K562 (cell line): ENCODE measurements around the gene CDR2L. TPM values are rescaled to one million over a fixed set of nuclear protein-coding genes. Genes with fewer than 3 reads are reported as not detected.
A peak's percentile ranks its signal among the peaks of the same experiment; 100 is the strongest.

Source experiments
- CREM ChIP-seq: IDR thresholded peaks from 2 replicates; pipeline ENCODE4 v1.6.1; 2014; ENCODE audit warnings: antibody characterized with exemption, low read depth
- GATAD2A ChIP-seq: fragments of 450-650 bp; IDR thresholded peaks from 2 replicates; pipeline ENCODE4 v1.6.1; 2017
- HLTF ChIP-seq: fragments of 450-650 bp; IDR thresholded peaks from 2 replicates; pipeline ENCODE4 v1.6.1; 2016
- ILF3 ChIP-seq: fragments of 450-650 bp; IDR thresholded peaks from 2 replicates; pipeline ENCODE4 v1.6.1; 2018; ENCODE audit warnings: antibody characterized with exemption, mild to moderate bottlenecking, moderate library complexity, borderline replicate concordance
- MCM5 ChIP-seq: fragments of 450-650 bp; IDR thresholded peaks from 2 replicates; pipeline ENCODE4 v1.6.1; 2016; ENCODE audit warnings: low read depth
- NCOA2 ChIP-seq, 2 experiments: fragments of 450-650 bp; IDR thresholded peaks; 2 replicates each; pipeline ENCODE4 v1.6.1; 2018; ENCODE audit warnings: mild to moderate bottlenecking in 2 of 2, moderate library complexity in 1 of 2; ENCODE audit not compliant: partially characterized antibody in 2 of 2
- NUFIP1 ChIP-seq: fragments of 450-650 bp; IDR thresholded peaks from 2 replicates; pipeline ENCODE4 v1.6.1; 2018; ENCODE audit not compliant: partially characterized antibody
- PCBP1 ChIP-seq: fragments of 200-400 bp; formaldehyde crosslinking; IDR thresholded peaks from 2 replicates; pipeline ENCODE4 v1.6.1; 2018; ENCODE audit warnings: mild to moderate bottlenecking, low read depth, low read length; ENCODE audit not compliant: poor library complexity, severe bottlenecking
- PHTF2 ChIP-seq: fragments of 250-450 bp; sonication (Bioruptor Pico); IDR thresholded peaks from 2 replicates; pipeline ENCODE4 v1.5.0; 2021; ENCODE audit warnings: mild to moderate bottlenecking
- RBBP5 ChIP-seq: fragments of 200-600 bp; sonication (generic); IDR thresholded peaks from 2 replicates; pipeline ENCODE4 v1.6.1; 2012; ENCODE audit warnings: borderline replicate concordance, mild to moderate bottlenecking, low read length, control low read depth, inconsistent platforms; ENCODE audit not compliant: insufficient read depth, poor library complexity, severe bottlenecking
- SAFB ChIP-seq: fragments of 200-400 bp; formaldehyde crosslinking; IDR thresholded peaks from 2 replicates; pipeline ENCODE4 v1.6.1; 2017; ENCODE audit warnings: low read depth, low read length, borderline replicate concordance
- SIRT6 ChIP-seq: IDR thresholded peaks from one replicate; pipeline ENCODE4 v1.6.1; 2012; ENCODE audit warnings: low read depth, mild to moderate bottlenecking, control low read depth, inconsistent platforms, low read length, moderate library complexity
- ZNF239 ChIP-seq: fragments of 250-450 bp; sonication (Bioruptor Pico); IDR thresholded peaks from 2 replicates; pipeline ENCODE4 v1.4.0; 2020; ENCODE audit warnings: mild to moderate bottlenecking
- ZNF274 ChIP-seq: IDR thresholded peaks from 2 replicates; pipeline ENCODE4 v1.6.1; 2011; ENCODE audit warnings: low read depth, mild to moderate bottlenecking, low read length, moderate library complexity, borderline replicate concordance
- ZNF561 ChIP-seq: fragments of 450-650 bp; formaldehyde crosslinking; conservative IDR thresholded peaks from 2 replicates; pipeline ENCODE4 v1.4.0; 2020; ENCODE audit warnings: mild to moderate bottlenecking, moderate library complexity
- polyA plus RNA-seq, 8 experiments: library from polyadenylated mRNA; depleted of rRNA in 4 of 8; stranded (reverse) in 5 of 8; unstranded in 3 of 8; fragments of >200 nt; fragmentation: Nextera tagmentation in 2 of 8; fragmentation: Illumina TruSeq in 1 of 8; extraction: Ambion mirVana in 2 of 8; extraction: Trizol in 1 of 8; gene quantifications; 2 replicates each; pipeline versions ENCODE4 v1.2.1 to v1.2.3, GENCODE V29; 2011 to 2014; ENCODE audit warnings: inconsistent platforms in 1 of 8, missing spikeins in 1 of 8
- total RNA-seq, 7 experiments: library from RNA; depleted of rRNA in 6 of 7; stranded (reverse); fragments of >200 nt in 6 of 7; fragmentation: Illumina TruSeq in 2 of 7; extraction: Trizol in 2 of 7; gene quantifications; 2 replicates each; pipeline versions ENCODE4 v1.2.1 to v1.2.3, GENCODE V29; 2011 to 2021; ENCODE audit warnings: low replicate concordance in 1 of 7
- TF ChIP-seq, protein P1 (sequence below), 2 experiments: fragments of 450-650 bp; conservative IDR thresholded peaks; 2 replicates each; pipeline ENCODE4 v1.6.1; 2017; ENCODE audit warnings: mild to moderate bottlenecking in 2 of 2, moderate library complexity in 2 of 2
- TF ChIP-seq, protein P2 (sequence below), 3 experiments: IDR thresholded peaks in 2 of 3; conservative IDR thresholded peaks in 1 of 3; 2 replicates each; pipeline ENCODE4 v1.5.1; 2011 to 2012; ENCODE audit warnings: low read length in 3 of 3, mild to moderate bottlenecking in 3 of 3, control low read depth in 2 of 3, improper control_type of control experiment in 1 of 3, inconsistent platforms in 1 of 3, low read depth in 1 of 3, mixed read lengths in 1 of 3, moderate library complexity in 1 of 3; ENCODE audit not compliant: insufficient read depth in 2 of 3
- TF ChIP-seq, protein P3 (sequence below): fragments of 450-650 bp; formaldehyde crosslinking; IDR thresholded peaks from 2 replicates; pipeline ENCODE4 v1.4.0; 2020; ENCODE audit warnings: mild to moderate bottlenecking, mixed read lengths
- TF ChIP-seq, protein P4 (sequence below): fragments of 450-650 bp; IDR thresholded peaks from 2 replicates; pipeline ENCODE4 v1.6.1; 2017; ENCODE audit warnings: antibody characterized with exemption, mild to moderate bottlenecking

Gene CDR2L
- total and polyA plus RNA-seq, 9 of the 15 experiments (the other 6 are each of a cell fraction or from before 2014, with no cell fraction given), result 2.7 to 16.0 (median 7.3) TPM

DNA sequence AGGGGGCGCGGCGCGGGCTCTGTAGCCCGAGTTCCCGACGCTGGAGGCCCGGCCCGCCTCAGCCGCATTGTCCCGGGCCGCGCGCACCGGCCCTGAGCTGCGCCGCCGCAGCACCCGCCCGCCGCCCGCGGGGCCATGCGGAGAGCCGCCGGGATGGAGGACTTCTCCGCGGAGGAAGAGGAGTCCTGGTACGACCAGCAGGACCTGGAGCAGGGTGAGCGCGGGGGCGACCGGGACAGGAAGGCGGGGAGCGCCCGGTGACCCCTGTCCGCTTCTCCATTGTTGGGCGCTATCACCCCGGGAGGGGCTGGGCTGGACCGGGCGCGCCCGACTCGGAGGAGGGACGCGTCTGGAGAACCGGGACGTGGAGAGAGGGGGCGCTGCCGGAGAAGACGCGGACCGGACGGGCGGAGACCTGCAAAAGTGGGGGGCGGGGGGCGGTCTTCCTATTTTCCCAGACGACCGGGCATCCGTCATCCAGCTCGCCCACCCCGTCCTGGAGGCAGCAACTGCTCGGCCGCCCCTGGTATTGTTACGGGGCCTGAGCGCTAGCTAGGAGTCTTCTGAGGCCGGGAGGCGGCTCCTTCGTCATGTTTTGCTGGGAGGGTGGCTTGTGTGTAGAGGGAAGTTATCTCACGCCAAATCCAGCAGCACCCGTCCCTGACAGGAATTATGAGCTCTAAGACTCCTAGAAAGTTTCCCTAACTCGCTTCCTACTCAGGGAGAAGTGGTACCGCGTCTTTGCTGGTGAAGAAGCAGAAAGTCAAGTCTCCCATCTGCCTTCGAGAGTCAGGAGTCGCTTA, 678 bp downstream of the CDR2L start (continued):
- TF ChIP-seq, protein P1, sequence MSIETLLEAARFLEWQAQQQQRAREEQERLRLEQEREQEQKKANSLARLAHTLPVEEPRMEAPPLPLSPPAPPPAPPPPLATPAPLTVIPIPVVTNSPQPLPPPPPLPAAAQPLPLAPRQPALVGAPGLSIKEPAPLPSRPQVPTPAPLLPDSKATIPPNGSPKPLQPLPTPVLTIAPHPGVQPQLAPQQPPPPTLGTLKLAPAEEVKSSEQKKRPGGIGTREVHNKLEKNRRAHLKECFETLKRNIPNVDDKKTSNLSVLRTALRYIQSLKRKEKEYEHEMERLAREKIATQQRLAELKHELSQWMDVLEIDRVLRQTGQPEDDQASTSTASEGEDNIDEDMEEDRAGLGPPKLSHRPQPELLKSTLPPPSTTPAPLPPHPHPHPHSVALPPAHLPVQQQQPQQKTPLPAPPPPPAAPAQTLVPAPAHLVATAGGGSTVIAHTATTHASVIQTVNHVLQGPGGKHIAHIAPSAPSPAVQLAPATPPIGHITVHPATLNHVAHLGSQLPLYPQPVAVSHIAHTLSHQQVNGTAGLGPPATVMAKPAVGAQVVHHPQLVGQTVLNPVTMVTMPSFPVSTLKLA (conservative IDR thresholded peaks at IDR 0.05), result peak; percentile 37 to 69; a peak in 3 of 4 replicates
- no peak for TF ChIP-seq ZNF239 (CRISPR knock-in tag)
- TF ChIP-seq HLTF, result no peak
- TF ChIP-seq RBBP5, result peak; percentile 42
- no peak for TF ChIP-seq ILF3
- TF ChIP-seq PHTF2 (CRISPR knock-in tag), result no peak
- no peak for TF ChIP-seq ZNF274
- TF ChIP-seq CREM, result peak; percentile 61; the same call in 1 of the 2 replicates
- TF ChIP-seq, protein P2, sequence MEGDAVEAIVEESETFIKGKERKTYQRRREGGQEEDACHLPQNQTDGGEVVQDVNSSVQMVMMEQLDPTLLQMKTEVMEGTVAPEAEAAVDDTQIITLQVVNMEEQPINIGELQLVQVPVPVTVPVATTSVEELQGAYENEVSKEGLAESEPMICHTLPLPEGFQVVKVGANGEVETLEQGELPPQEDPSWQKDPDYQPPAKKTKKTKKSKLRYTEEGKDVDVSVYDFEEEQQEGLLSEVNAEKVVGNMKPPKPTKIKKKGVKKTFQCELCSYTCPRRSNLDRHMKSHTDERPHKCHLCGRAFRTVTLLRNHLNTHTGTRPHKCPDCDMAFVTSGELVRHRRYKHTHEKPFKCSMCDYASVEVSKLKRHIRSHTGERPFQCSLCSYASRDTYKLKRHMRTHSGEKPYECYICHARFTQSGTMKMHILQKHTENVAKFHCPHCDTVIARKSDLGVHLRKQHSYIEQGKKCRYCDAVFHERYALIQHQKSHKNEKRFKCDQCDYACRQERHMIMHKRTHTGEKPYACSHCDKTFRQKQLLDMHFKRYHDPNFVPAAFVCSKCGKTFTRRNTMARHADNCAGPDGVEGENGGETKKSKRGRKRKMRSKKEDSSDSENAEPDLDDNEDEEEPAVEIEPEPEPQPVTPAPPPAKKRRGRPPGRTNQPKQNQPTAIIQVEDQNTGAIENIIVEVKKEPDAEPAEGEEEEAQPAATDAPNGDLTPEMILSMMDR (IDR thresholded peaks at IDR 0.05 in 2 of 3, conservative IDR thresholded peaks at IDR 0.05 in 1 of 3; ENCODE audit: insufficient read depth in 2 of 3, low read depth in 1 of 3, low read length in 3 of 3), result peak; percentile 46 to 50 (median 47); a peak in 4 of 6 replicates
- no peak for TF ChIP-seq NCOA2 (IDR thresholded peaks at IDR 0.05; ENCODE audit: partially characterized antibody in 2 of 2)
- TF ChIP-seq SIRT6, result no peak
- no peak for TF ChIP-seq GATAD2A
- TF ChIP-seq PCBP1, result no peak
- TF ChIP-seq, protein P3, sequence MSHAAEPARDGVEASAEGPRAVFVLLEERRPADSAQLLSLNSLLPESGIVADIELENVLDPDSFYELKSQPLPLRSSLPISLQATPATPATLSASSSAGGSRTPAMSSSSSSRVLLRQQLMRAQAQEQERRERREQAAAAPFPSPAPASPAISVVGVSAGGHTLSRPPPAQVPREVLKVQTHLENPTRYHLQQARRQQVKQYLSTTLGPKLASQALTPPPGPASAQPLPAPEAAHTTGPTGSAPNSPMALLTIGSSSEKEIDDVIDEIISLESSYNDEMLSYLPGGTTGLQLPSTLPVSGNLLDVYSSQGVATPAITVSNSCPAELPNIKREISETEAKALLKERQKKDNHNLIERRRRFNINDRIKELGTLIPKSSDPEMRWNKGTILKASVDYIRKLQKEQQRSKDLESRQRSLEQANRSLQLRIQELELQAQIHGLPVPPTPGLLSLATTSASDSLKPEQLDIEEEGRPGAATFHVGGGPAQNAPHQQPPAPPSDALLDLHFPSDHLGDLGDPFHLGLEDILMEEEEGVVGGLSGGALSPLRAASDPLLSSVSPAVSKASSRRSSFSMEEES (CRISPR knock-in tag), result no peak
- TF ChIP-seq NUFIP1, result no peak
- no peak for TF ChIP-seq MCM5
- TF ChIP-seq SAFB, result no peak
- TF ChIP-seq ZNF561 (CRISPR knock-in tag), result no peak
- TF ChIP-seq, protein P4, sequence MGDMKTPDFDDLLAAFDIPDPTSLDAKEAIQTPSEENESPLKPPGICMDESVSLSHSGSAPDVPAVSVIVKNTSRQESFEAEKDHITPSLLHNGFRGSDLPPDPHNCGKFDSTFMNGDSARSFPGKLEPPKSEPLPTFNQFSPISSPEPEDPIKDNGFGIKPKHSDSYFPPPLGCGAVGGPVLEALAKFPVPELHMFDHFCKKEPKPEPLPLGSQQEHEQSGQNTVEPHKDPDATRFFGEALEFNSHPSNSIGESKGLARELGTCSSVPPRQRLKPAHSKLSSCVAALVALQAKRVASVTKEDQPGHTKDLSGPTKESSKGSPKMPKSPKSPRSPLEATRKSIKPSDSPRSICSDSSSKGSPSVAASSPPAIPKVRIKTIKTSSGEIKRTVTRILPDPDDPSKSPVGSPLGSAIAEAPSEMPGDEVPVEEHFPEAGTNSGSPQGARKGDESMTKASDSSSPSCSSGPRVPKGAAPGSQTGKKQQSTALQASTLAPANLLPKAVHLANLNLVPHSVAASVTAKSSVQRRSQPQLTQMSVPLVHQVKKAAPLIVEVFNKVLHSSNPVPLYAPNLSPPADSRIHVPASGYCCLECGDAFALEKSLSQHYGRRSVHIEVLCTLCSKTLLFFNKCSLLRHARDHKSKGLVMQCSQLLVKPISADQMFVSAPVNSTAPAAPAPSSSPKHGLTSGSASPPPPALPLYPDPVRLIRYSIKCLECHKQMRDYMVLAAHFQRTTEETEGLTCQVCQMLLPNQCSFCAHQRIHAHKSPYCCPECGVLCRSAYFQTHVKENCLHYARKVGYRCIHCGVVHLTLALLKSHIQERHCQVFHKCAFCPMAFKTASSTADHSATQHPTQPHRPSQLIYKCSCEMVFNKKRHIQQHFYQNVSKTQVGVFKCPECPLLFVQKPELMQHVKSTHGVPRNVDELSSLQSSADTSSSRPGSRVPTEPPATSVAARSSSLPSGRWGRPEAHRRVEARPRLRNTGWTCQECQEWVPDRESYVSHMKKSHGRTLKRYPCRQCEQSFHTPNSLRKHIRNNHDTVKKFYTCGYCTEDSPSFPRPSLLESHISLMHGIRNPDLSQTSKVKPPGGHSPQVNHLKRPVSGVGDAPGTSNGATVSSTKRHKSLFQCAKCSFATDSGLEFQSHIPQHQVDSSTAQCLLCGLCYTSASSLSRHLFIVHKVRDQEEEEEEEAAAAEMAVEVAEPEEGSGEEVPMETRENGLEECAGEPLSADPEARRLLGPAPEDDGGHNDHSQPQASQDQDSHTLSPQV, result no peak
